ENCODE results near the gene THOC7.

THOC7 gene

GRCh38 chr3:63798544-63798943, 65.1 kb downstream of the THOC7 start:
- TF ChIP-seq ZNF274 (IDR thresholded peaks at IDR 0.05; ENCODE audit: low read depth, low read length) = no peak
- no peak overlapping the region for H3K4me3 ChIP-seq (ENCODE audit: low read length)

GRCh38 chr3:63795438-63795837, 68.2 kb downstream of the THOC7 start:
- TF ChIP-seq ZNF274 (IDR thresholded peaks at IDR 0.05; ENCODE audit: low read depth, low read length) = no peak
- H3K4me3 ChIP-seq (ENCODE audit: low read length) = no peak overlapping the region

- no peak overlapping the region for H3K4me3 ChIP-seq (ENCODE audit: low read length)
- TF ChIP-seq ZNF274 (IDR thresholded peaks at IDR 0.05; ENCODE audit: low read depth, low read length) = no peak
Observed at GRCh38 chr3:63791974-63792373, 71.6 kb downstream of the THOC7 start.

All from GM08714 (cell line).